Subcutaneous abdominal adipose tissue (tissue), 5 donors: ENCODE data around the gene ANKLE1.

Experiments used
- H3K27ac ChIP-seq: one replicate; pipeline ENCODE4 v1.7.0; 2013; ENCODE audit warnings: low read depth, mild to moderate bottlenecking, inconsistent platforms, low read length, moderate library complexity
- H3K27me3 ChIP-seq, 5 donors: one replicate each; pipeline ENCODE4 v1.7.0; 2013; ENCODE audit warnings: low read length in 5 of 5, inconsistent platforms in 1 of 5; ENCODE audit not compliant: control insufficient read depth in 5 of 5, insufficient read depth in 4 of 5
- H3K36me3 ChIP-seq, 5 donors: one replicate each; pipeline ENCODE4 v1.7.0; 2013; ENCODE audit warnings: low read length in 5 of 5; ENCODE audit not compliant: control insufficient read depth in 5 of 5, insufficient read depth in 5 of 5
- H3K4me1 ChIP-seq, 5 donors: one replicate each; pipeline ENCODE4 v1.7.0; 2013; ENCODE audit warnings: low read length in 5 of 5, mild to moderate bottlenecking in 3 of 5, moderate library complexity in 1 of 5; ENCODE audit not compliant: control insufficient read depth in 5 of 5, insufficient read depth in 5 of 5
- H3K4me3 ChIP-seq, 5 donors: one replicate each; pipeline ENCODE4 v1.7.0; 2013; ENCODE audit warnings: low read length in 5 of 5, low read depth in 1 of 5
- H3K9ac ChIP-seq, 5 donors: one replicate each; pipeline ENCODE4 v1.7.0; 2013; ENCODE audit warnings: low read length in 5 of 5, mild to moderate bottlenecking in 4 of 5, moderate library complexity in 3 of 5
- H3K9me3 ChIP-seq, 5 donors: one replicate each; pipeline ENCODE4 v1.7.0; 2013; ENCODE audit warnings: low read length in 5 of 5; ENCODE audit not compliant: control insufficient read depth in 5 of 5
- donor health status: healthy.
- donor health status: healthy.
- donor health status: healthy.
- donor health status: healthy.
- donor health status: healthy.

Gene ANKLE1

DNA sequence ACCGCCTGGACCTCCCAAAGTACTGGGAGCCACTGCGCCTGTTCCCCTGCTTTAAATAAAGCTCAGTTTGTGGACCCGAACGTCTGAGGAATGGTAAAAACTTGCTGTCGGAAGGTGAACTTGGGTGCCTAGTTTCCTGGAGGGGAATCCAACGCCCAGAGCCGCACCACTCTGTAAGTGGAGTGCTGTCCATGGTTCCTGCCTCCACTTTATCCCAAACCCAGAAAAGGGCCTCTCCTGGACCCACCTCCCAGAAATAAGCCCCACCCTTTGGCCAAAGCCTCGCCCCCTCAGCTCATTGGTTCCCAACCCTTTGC is 50.6 kb downstream of the ANKLE1 start:
- peaks cover 3 to 51% (median 28%) of the 10 kb centered on the region in 5 donors for H3K4me1 ChIP-seq
- no peaks in the 10 kb centered on the region for H3K27me3 ChIP-seq
- H3K9me3 ChIP-seq, result no peaks in the 10 kb centered on the region
- H3K36me3 ChIP-seq, result peaks cover 0 to 27% (median 10%) of the 10 kb centered on the region in 5 donors
- no peak overlapping the region for H3K9ac ChIP-seq
- no peak overlapping the region for H3K4me3 ChIP-seq
- no peak overlapping the region for H3K27ac ChIP-seq

DNA sequence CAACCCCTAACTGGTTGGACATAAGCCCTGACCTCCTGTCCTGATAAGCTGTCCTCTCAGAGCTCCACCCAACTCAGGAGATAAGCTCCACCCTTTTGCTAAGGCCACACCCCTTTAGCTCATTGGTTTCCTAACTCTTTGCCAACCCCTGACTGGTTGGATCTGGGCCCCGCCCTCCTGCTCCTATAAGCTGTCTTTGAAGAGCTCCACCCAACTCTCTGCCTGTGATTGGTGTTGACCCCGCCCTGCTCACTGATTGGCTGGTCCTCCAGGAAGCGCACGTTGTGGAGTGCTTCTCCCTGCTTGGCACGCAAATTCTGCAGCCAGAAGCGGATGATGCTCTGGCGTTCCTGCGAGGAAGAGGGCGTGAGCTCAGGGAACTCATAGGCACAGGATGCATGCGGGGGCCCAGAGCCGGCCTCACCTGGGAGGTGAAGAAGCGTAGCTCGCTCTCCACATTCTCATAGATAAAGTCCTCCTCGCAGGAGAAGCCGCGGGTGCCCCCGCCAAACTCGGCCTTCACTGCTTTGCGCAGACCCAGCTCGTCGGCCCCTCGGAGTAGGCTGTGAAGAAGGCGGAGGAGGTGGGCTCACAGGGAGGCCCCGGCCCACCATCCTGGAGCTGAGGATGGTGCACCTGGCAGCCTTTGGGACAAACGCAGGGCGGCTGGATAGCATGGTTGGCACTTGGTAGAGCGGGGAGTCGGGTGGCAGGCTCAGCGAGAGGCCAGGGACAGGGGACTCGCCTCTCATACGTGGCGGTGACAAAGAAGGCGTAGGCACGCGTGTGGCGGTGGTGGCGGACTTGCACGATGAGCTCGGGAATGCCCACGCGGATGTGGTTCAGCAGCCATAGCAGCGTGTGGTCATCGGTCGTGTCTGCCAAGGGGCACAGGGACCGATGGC is 51.2 kb downstream of the ANKLE1 start:
- Histone ChIP-seq H3K27ac (no peak overlapping the region), H3K4me1 (peaks cover 3 to 56% (median 33%) of the 10 kb centered on the region in 5 donors), H3K27me3 (no peaks in the 10 kb centered on the region), H3K36me3 (peaks cover 0 to 22% (median 8%) of the 10 kb centered on the region in 5 donors), H3K4me3 (no peak overlapping the region), H3K9ac (no peak overlapping the region), H3K9me3 (no peaks in the 10 kb centered on the region)

DNA sequence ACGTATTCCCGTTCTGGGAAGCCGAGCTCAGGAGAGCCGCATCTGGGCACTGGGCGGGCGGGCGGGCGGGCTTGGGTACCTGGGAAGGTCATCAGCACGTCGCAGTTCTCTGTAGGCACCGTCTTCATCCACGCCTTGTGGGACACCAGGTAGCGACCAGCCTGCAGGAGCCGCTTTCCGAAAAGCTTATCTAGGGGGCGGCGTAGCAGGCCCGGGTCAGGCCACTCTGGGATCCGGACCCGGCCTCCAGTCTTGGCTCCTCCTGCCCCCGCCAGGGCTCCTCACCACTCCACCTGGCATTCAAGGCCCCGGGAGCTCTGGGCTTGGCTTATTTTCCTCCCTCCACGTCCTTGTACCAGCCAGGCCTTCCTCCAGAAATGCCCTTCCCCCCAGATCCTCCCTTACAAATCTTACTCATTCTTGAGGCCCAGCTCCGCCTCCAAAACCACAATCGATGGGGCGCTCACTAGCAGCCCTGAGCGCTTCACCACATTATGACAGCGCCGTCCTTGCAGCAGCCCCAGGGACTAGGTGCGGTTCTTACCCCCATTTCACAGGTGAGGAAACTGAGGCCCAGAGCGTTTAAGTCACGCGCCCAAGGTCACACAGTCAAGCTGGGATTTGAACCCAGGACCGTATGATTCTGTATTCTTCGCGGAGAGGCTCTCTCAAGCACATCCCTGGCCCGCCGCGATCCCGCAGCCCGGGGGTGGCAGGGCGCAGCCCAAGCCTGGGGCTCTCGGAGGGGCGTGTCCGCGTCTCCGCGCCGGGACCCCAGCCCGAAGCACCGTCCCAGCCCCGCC is 52.1 kb downstream of the ANKLE1 start:
- Histone ChIP-seq H3K36me3 (peaks cover 0 to 26% (median 8%) of the 10 kb centered on the region in 5 donors), H3K9me3 (no peaks in the 10 kb centered on the region), H3K27ac (peak overlapping the region; percentile 23), H3K4me3 (peak overlapping the region; percentile 70 to 87 (median 80)), H3K9ac (peak overlapping the region in 4 of 5 donors; percentile 71 to 81 (median 74)), H3K27me3 (no peaks in the 10 kb centered on the region), H3K4me1 (peaks cover 3 to 59% (median 42%) of the 10 kb centered on the region in 5 donors)

DNA sequence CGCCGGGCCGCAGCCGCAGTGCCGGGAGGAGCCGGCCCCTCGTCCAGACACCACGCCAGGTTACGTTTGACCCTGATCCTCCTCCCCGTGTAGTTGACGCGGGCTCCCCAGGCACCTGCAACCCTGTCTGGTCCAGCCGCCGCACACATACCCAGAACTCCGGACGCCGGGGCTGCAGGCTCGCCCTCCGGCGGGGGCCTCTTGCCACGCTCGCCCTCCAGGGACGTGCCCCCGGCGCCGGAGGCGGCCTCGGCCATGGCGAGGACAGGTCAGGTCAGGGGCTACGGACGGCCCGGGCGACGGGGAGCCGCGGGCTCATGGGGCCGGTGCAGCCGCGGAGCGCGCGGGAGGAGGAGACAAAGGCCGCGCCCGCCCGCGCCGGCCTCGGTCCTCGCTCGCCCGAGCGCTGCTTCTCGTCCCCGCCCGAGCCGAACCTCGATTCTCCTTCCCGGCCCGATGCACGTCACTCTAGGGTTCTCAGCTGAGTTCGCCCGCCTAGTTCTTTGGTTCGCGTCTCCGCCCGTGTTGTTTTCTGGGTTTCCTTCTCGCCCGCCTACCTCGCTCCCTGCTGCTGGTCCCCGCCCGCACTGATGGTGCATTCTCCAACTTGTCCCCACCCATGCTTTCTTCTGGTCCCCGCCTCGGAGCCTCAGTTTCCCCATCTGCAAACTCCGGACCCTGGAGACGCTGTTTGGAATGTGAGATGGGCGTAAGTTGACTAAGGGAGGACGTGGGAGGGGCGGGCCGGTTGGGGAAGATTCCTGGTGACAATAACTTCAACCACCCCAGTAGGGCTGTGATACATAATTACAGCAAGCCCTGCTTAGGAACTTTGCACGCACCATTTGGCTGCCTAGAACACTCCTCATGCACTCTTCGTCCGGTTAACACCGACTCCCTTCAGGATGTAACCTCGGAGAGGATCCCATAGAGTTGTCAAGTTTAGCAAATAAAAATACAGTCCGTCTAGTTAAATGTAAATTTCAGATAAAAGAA is 53.0 kb downstream of the ANKLE1 start, which contains the start of gene ANO8:
Gene ANO8, minus strand, starts transcription at position 442 of the 996 bp plus-strand sequence. Its CDS starts 185 bp downstream, at position 257.
- Histone ChIP-seq H3K4me3 (peak within 1 kb of the TSS; percentile 72 to 87 (median 81)), H3K27ac (peak within 1 kb of the TSS; percentile 37), H3K27me3 (no peaks in the 10 kb centered on the region), H3K9ac (peak within 1 kb of the TSS in 4 of 5 donors; percentile 71 to 81 (median 74)), H3K4me1 (peaks cover 3 to 52% (median 42%) of the 10 kb centered on the region in 5 donors), H3K36me3 (peaks cover 0 to 22% (median 11%) of the 10 kb centered on the region in 5 donors), H3K9me3 (no peaks in the 10 kb centered on the region)

DNA sequence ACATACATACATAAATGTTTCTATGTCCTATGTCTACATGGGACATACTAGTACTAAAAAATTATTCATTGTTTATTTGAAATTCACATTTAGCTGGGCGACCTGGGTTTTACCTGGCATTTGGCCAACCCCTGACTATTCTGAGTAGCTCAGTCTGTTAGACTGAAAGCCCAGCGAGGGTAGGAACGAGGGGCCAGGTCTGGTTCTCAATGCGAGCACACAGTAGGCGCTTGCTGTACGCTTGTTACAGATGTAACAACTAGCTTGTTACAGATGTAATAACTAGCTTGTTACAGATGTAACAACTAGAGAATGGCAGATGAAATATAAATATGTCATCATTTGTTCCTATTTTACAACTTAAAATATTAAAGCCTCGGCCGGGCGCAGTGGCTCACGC is 53.9 kb downstream of the ANKLE1 start:
- peaks cover 3 to 54% (median 42%) of the 10 kb centered on the region in 5 donors for H3K4me1 ChIP-seq
- H3K9ac ChIP-seq, result peak overlapping the region in 1 of 5 donors; percentile 53
- H3K9me3 ChIP-seq, result no peaks in the 10 kb centered on the region
- H3K36me3 ChIP-seq, result peaks cover 0 to 14% (median 6%) of the 10 kb centered on the region in 5 donors
- H3K27ac ChIP-seq, result no peak overlapping the region
- peak overlapping the region in 1 of 5 donors; percentile 82 for H3K4me3 ChIP-seq
- H3K27me3 ChIP-seq, result no peaks in the 10 kb centered on the region
